ENCODE measurements around the gene MOCOS. TPM values are rescaled to one million over a fixed set of nuclear protein-coding genes. Genes with fewer than 3 reads are reported as not detected.

The MOCOS gene
- total and polyA plus RNA-seq, 2 of the 8 experiments (the other 6 are each of a cell fraction or from before 2014, with no cell fraction given): 4.7 to 5.8 TPM

- TF ChIP-seq KDM1A (IDR thresholded peaks at IDR 0.05; ENCODE audit: borderline replicate concordance, low read length): no peak
- no peak for TF ChIP-seq EP300 (IDR thresholded peaks at IDR 0.05; ENCODE audit: borderline replicate concordance in 1 of 2, low read depth in 2 of 2, low read length in 2 of 2)
- TF ChIP-seq BRCA1 (IDR thresholded peaks at IDR 0.05; ENCODE audit: low read depth, low read length): no peak
- TF ChIP-seq, protein P1, sequence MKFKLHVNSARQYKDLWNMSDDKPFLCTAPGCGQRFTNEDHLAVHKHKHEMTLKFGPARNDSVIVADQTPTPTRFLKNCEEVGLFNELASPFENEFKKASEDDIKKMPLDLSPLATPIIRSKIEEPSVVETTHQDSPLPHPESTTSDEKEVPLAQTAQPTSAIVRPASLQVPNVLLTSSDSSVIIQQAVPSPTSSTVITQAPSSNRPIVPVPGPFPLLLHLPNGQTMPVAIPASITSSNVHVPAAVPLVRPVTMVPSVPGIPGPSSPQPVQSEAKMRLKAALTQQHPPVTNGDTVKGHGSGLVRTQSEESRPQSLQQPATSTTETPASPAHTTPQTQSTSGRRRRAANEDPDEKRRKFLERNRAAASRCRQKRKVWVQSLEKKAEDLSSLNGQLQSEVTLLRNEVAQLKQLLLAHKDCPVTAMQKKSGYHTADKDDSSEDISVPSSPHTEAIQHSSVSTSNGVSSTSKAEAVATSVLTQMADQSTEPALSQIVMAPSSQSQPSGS (IDR thresholded peaks at IDR 0.05; ENCODE audit: low read length): no peak
- no peak for TF ChIP-seq HDAC6 (IDR thresholded peaks at IDR 0.05; ENCODE audit: low read depth, low read length)
Observed at GRCh38 chr18:36299015-36299414, 111.7 kb downstream of the MOCOS start (continued).

Measured in H1 (cell line).